Activated T-helper 9 cell treated with anti-CD3 and anti-CD28 coated beads, Interleukin-2, amount 50 U/mL, for 16 hours (primary cell): ENCODE measurements around the gene RTP5.
"Not testable (repeated sequence)": the region's sequence is repeated elsewhere in the genome, so short reads cannot be mapped to it uniquely, and the experiment has no call there.

Experiments
- DNase-seq: peaks from one replicate; pipeline ENCODE4 v3.0.0-alpha.2; 2020; ENCODE audit warnings: low read depth

RTP5 gene

GRCh38 chr2:241922816-241923601 lies 53.5 kb downstream of the RTP5 start:
- not testable (repeated sequence) for DNase-seq
